ENCODE data around the gene CCR2.
"Not testable (repeated sequence)": the region's sequence is repeated elsewhere in the genome, so short reads cannot be mapped to it uniquely, and the experiment has no call there.

The CCR2 gene

DNA sequence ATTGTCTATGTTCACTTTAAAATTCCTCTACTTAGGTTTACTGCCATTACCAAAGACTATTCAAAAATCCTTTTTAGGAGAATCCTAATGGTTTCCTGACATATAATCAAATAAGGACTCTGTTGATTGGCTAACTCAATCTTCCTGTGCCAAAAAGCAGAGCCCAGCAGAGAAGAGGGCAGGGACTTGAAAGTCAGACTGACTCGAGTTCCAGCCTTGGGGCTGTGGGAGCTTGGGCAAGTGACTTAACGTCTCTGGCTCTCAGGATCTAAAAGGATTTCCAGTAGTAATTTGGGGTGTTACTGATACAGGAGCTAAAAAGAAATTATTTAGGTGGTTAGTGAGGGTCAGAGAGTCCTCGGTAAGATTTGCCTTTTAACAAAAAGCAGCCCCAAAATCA is 27.7 kb downstream of the CCR2 start:
- DNase-seq = no peak

DNA sequence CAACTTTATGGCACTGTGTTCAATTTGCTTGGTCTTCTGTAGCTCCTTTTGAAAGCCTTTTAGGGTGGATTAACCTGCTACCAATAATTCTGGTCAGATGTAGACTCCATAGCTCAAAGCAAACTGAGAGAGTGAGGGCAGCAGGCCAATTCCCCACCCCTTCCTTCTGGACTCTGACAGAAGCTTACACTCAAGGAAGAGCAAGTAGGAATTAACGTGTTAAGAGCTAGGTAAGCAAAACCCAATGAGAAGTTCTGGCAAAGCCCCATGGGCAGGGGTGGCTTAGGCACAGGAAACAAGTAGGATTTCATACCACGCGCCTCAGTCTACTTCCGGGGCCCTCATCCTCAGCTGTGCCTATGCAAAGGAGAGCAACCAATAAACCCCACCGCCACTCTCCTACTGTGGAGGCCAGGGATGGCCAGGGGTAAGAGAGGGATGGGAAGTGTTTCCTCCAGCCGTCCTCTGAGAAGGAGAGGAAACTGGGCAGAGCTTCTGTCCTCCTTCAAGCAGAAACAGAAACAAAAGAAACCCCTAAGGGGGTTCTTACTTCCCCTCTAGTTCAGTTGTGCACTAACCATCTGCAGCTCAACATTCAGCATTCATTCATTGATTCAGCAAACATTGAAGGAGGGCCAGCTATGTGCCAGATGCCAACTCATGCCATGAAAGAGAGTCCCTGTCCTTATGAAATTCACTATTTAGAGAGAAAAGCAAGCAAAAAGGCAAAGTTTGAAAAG is 29.5 kb downstream of the CCR2 start:
- DNase-seq = no peak

DNA sequence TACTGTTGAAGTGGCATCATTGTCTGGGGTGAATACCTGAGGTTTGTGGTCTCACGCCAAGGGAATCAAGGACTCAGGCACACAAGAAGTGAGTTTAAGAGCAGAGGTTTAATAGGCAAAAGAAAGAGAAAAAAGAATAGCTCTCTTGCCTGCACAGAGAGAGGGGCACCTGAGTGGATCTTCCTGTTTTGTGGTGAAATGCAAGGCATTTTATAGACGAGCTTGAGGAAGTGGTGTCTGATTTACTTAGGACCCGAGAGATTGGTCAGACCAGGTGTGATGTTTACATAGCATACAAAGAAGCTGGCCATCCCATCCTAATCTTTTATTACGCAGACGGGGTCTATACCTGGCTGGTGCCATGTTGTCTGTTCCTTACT is 30.0 kb downstream of the CCR2 start:
- no peak for DNase-seq

DNA sequence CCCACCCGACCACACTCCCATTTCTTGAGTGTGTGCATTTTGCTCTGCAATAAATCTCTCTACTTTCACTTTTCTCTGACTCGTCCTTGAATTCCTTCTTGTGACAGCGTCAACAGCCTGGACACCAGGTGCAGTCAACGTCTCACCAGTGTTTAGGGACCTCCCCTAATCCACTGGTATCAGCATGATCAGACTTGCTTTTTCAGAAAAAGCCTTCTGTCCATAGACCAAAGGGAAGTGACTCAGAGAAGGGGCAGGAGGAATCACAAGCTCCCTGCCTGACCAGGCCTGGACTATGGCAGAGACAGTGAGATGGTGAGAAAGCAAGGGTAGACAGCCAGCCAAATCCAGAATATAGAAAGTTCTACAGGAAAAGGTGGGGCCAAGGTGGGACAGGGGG is 32.3 kb downstream of the CCR2 start:
- DNase-seq = no peak

DNA sequence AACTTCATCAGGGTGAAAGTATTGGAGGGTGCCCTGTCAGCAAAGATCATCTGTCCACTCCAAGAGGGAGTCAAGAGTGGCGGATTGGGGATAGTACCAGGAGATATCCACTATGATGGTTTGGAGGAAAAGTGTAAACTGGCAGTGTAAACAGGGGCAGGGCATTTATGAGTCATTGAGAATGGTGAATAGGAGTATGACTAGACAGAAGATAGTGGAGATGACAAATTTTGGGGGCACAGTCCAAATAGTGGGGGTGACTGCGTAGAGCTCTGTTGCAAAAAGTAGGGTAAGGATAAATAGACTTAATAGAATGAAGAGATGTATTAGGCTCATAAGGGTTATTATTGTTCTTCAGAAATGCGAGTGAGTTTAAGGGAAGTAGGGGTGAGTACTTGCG is 34.9 kb downstream of the CCR2 start:
- not testable (repeated sequence) for DNase-seq

DNA sequence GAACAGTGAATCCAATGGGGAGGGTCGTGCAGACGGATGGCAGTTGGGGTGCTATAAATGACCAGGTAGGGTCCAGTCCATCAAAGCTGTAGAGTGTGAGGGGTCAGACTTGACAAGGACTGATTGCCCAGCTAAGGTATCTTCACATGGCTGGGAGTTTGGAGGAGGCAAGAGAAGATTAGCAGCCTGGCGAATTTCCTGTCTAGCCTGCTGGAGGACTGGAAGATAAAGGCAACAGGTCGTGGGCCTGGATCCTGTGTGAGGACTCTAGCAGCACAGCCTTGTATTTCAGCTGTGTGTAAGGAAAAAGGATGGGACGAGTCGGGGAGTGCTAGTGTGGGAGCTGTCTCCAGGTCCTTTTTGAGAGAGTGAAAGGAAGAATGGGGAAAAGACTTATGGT is 35.4 kb downstream of the CCR2 start:
- no peak for DNase-seq

DNA sequence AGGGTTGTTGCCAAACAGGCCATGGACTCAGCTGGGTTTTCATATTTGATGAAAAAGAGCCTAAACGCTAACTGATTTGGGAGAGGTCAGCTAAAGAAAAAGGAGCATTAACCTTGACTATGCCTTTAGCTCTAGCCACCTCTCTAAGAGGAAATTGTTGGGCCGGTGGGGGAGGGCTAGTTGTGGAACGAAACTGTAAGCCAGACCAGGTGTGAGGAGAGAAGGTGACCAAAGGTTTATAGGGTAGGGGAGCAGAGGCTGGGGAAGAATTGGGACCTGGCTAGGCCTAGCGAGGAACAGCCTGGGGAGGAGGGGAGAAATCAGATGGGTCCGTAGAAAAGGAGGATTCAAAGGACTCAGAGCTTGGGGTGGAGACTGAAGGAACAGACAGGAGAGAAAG is 37.6 kb downstream of the CCR2 start:
- not testable (repeated sequence) for DNase-seq

DNA sequence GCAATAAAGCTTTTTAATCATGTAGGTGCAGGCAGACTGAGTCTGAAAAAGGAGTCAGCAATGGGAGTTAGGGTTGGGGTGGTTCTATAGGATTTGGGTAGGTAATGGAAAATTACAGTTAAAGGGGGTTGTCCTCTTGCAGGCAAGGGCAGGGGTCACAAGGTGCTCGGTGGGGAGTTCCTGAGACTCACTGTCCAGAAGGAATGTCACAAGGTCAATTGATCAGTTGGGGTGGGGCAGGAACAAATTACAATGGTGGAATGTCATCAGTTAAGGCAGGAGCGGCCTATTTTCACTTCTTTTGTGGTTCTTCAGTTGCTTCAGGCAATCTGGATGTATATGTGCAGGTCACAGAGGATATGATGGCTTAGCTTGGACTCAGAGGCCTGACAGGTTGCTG is 39.1 kb downstream of the CCR2 start:
- DNase-seq = no peak

DNA sequence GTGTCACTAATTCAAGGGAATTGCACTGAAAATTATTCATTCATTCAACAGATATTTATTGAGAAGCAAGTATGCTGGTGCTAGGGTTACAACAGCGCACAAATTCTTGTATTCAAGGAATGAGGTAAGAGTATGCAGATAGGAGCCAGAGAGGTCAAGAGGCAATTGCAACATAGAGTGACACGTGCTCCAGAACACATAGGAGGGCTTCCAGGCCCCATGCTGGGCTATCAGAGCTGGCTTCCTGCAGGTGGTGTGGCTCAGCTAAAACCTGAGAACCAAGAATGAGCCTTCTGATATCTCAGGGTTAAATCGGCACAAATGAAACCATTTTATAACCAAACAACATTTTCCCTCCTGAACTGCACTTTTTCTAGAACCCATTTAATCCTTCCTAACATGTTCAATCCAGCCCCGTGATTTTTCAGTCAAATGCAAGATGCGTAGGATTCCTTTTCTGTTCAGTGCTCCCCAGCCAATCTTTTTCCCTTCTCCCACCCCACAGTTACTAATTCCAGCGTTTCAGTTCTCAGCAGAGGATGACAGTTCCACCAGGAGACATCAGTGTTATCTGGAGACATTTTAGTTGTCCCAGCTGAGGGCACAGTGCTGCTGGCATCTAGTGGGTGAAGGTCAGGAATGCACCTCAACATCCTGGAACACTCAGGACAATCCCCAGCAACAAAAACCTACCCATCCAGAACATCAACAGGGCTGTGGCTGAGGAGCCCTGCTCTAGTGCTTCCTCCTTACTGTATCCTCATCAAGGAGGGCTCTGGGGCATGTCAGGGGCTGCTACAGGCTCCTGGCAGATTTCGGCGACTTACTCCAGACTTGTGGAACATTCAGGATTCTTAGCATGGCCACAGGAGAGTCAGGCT is 39.9 kb downstream of the CCR2 start:
- no peak for DNase-seq

DNA sequence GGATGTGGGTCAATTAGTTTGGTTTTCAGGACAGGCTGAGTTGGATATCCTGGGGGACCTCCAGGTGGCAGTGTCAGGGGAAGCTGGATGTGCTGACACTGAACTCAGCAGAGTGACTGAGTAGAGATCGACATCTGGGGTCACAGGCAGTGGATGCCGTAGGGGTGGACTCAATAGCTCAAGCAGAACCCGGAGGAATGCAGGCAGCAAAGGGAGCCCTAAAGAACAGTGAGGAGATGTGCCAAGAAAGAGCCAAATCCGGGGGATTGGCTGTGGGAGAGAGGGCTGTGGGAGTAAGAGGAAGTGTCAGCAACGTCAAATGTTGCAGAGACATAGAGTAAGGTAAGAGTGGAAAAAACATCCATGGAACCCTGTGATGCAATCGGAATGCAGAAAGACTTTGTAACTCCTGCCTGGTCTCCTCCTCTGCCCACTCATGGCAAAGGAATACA is 41.3 kb downstream of the CCR2 start:
- DNase-seq = no peak

DNA sequence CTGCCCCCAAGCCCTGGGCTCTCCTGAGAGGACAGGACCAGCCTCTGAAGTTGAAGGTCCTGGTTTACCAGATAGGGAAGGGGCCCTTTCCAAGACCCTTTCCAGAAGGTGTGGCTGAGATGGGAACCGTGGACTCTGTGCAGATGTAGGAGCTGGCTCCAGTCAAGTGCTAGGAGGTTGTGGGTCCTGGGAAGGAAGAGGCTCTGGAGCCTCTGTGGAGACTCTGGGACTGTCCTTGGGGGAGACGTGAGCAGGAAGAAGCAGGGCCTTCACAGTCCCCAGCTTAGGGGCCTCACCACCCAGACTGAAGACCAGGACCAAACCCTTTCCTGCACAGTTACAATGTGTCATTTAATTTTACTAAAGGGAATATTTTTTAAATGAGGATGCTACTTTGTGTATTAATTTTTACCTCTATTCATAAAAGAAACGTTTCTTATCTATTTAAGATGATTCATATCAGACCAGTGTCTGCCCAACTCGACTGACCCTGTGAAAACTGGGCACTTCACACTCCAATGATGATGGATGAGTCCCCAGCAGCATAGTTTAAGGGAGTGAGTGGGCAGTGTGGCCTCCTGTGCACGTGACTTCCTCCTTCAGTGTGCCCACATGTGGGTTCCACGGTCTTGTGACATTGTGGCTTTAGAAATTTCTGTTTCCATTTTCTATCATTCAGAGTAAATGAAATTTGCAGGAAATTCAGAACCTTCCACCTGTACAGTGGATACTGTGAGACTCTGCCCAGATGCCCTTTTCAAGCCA is 42.0 kb downstream of the CCR2 start:
- no peak for DNase-seq

DNA sequence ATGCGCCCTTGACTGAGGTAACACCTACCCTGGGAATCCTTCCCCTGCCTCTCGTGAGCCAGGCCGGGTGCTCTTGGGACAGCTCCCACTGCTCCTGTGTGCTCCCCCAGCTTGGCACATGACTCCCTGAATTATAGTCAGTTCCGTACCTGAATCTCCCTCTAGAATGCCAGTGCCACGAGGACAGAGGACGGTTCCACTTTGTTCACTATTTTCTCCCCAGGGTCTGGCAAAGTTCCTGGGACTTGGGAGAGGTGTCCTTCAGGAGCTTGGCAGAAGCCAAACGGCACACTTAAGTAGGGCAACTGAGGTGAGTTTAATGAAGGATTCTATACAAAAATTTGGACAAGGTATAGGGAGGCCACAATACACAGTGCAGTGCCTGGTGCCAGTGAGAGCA is 43.2 kb downstream of the CCR2 start:
- no peak for DNase-seq

DNA sequence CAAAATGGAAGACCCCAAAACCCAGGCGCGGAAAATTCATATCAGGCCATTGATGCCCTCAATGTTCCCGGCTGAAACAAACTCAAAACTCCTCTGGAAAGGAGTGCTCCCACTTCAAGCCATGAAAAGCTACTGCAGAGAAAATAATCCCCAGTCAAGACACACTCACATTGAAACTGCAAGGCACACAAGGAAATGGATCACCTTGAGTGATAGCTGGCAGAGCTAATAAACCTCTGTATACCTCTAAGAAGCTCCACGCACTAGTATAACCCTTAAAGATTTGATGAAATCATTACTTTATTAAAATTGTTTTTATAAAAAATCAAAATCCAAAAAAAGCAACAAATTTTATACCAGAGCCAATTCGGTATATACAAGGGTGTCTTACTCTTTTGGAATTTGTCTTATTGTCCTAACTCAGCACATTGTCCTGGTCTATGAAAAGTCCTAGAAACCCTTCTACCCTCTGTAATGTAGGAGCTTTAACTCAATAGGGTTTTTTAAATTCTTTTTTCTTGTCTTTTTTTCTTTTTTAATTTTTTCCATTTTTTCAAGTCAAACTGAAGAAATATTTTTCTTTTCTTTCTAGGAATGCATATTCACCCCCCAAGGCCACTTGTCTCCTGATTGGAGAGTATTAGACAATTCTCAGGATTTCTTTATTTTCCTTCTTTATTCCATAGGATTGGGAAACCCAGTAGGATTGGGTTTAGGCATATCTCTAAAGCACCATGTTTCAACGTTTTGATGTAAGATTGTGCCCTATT is 44.5 kb downstream of the CCR2 start:
- DNase-seq = no peak

DNA sequence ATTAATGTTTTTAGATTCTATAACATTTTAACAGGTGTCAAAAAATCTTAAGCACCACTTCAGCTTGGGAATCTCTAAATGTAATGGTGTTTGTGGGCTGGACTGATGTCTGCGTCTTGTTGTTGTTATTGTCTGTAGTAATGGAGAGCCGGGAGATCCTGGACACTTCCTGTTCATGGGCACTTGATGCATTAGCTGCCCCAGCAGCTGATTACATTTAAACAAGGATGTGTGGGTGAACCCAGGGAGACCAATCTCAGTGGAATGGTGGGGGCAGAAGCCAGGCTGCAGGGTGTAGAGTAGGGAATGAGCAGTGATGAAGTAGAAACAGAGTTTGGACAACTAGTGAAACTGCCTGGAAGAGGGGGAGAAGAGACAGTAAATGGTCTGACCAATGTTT is 45.2 kb downstream of the CCR2 start:
- no peak for DNase-seq

DNA sequence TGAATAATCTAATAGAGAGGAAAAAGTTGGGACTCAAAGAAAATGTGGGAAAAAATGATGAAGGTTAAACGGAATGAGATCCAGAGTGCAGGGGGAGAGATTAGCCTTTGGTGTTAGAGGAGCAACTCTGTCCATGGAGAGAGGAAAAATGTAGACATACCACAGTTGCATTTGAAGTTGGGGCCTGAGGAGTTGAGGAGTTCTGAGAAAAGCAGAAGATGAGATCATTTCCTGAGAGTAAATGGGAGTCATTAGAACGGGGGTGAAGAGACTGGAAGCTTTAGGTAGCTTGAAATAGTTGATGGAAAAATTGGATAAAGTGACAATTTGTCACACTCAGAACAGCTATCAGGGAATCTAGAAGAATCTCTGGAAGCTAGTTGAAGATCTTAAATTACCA is 45.6 kb downstream of the CCR2 start:
- DNase-seq = no peak

DNA sequence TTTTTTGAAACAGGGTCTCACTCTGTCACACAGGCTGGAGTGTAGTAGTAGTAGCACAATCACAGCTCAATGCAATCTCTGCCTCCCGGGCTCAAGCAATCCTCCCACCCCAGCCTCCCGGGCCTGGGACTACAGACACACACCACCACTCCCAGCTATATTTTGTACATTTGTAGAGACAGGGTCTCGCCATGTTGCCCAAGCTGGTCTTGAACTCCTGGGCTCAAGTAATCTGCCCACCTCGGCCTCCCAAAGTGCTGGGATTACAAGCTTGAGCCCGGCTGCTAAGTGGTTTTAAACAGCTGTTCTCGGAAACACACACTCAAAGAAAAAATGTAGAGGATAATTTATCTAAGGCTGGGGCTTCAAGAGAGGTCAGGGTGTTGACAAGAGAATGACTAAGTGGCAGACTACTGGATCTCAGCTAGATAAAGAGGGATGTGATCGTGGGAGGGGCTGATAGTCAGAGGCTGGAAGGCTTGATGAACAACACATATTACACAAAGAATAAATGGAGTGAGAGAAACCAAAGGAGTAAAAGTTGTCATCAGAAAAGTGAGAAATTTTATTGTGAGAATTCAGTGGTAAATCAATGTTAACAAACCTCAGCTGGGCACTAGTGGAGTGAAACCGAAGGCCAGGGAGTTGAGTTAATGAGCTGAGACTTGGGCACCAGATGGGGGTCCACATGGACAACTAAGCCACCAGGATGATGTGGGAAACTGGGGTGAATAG is 46.3 kb downstream of the CCR2 start:
- no peak for DNase-seq

DNA sequence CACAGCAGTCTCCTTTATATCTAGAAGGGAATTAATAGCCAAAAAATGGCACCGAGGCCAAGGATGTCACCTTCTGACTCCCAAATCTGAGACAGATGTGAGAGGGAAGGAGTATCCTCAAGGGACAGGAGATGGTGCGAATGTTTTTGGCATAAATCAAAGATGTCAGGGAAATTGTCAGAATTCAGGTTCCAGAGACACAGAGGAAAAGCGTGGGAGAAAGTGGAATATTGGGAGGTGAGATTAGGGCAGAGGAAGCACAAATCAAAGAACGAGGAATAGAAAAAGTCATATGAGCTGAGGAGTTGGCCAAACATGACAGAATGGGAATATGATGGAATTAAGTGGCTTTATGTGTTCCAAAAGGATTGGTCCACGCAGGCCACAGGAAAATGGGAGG is 46.9 kb downstream of the CCR2 start:
- DNase-seq = no peak

DNA sequence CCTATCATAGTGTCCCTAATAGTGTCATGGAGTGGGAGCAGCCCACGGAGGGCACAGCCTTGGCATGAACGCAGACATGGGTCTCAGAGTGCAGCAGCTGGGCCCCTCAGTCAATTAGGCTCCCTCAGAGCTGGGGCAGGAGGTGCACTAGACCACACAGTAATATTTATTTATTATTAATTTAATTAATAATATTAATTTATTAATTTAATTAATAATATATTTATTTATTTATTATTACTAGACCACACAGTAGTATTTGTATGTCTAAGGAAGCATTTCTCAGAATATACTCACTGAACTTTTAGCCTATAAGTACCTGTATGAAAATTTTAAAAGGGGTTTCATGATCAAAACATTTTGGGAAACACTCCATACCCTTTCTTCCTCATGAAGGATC is 47.7 kb downstream of the CCR2 start:
- no peak for DNase-seq

DNA sequence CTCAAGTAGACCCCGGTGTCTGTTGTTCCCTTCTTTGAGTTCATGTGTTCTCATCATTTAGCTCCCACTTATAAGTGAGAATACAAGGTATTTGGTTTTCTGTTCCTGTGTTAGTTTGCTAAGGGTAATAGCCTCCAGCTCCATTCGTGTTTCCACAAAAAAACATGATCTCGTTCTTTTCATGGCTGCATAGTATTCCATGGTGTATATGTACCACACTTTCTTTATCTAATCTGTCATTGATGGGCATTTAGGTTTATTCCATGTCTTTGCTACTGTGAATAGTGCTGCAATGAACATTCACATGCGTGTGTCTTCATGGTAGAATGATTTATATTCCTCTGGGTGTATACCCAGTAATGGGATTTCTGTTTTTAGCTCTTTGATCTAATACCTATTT is 49.0 kb downstream of the CCR2 start:
- not testable (repeated sequence) for DNase-seq

DNA sequence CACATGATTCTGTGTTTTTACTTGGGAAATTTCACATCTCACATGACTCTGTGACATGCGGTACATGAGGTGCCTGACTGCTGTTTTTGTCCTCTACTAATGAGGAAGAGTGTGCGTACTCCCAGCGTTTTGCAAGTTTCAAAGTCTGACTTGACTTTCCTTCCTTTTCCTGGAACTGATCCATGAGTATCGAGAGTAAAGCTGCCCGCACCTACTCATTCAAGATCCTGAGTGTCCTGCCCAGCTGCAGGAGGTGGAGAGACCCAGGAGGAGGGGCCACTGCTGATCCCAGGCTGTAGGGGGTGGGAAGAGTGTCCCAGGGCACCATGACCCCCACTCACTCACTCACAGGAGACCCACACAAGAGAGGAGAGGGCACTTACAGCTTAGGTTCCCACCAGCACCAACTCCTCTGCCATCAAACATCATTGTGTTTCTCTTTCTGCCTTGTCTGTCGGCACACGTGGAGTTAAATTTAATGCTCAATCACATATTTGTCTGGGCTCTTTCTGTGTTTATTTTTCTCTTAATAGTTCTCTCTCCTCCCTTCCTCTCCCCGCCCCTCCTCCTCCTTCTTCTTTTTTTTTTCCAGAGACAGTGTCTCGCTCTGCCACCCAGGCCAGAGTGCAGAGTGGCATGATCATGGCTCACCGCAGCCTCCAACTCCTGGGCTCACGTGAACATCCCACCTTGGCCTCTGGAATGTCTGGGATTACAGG is 51.5 kb downstream of the CCR2 start:
- no peak for DNase-seq

DNA sequence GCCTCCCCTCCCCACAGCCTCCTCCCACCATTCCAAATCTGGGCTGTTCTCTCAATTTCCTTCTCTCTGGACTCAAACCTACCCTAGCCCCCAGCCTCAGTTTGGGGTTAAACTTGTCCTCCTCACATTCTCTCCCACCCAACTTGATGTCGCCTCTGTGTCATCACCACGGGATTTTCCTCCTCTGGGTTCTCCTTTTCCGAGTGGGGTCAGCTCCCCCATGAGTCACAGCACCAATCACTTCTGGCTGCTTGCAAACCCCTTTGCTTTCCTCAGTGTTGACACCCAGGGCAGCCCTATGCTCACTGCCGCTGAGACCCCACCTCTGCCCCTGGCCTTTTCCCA is 52.5 kb downstream of the CCR2 start:
- no peak for DNase-seq

Measured in activated CD4-positive, alpha-beta T cell treated with anti-CD3 and anti-CD28 coated beads, Interleukin-2, amount 50 U/mL, for 4 hours (primary cell).